ENCODE data around the gene RCAN1. TPM values are rescaled to one million over a fixed set of nuclear protein-coding genes. Genes with fewer than 3 reads are reported as not detected.
A peak's percentile ranks its signal among the peaks of the same experiment; 100 is the strongest.

RCAN1 gene
- total and polyA plus RNA-seq, 5 donors from 2014 or later, result 3.9 to 16.1 (median 10.4) TPM

- Histone ChIP-seq H3K27ac (ENCODE audit: insufficient read depth, low read length, poor library complexity, severe bottlenecking) (no peak overlapping the region), H3K9me3 (ENCODE audit: control insufficient read depth in 2 of 2, low read length in 2 of 2) (no peaks in the 10 kb centered on the region), H3K4me3 (ENCODE audit: low read depth, low read length) (no peak overlapping the region), H3K36me3 (ENCODE audit: control insufficient read depth, insufficient read depth, low read length) (no peaks in the 10 kb centered on the region), H3K27me3 (ENCODE audit: control insufficient read depth, insufficient read depth, low read length) (no peaks in the 10 kb centered on the region), H3K4me1 (ENCODE audit: control insufficient read depth, insufficient read depth, low read length, poor library complexity, severe bottlenecking) (no peaks in the 10 kb centered on the region)
- Mint-ChIP-seq H3K4me3 (no peak overlapping the region), H3K27ac (peak overlapping the region in 1 of 3 donors; percentile 43), H3K9me3 (peaks cover 0 to 11% (median 2%) of the 10 kb centered on the region in 7 donors), H3K4me1 (peaks cover 0 to 12% (median 7%) of the 10 kb centered on the region in 4 donors), H3K27me3 (no peaks in the 10 kb centered on the region), H3K36me3 (peaks cover 16% of the 10 kb centered on the region)
- ATAC-seq (ENCODE audit: low read depth in 2 of 2) (no peak), DNase-seq (no peak)
Observed at GRCh38 chr21:34583926-34584563, 30.9 kb downstream of the RCAN1 start.

DNA sequence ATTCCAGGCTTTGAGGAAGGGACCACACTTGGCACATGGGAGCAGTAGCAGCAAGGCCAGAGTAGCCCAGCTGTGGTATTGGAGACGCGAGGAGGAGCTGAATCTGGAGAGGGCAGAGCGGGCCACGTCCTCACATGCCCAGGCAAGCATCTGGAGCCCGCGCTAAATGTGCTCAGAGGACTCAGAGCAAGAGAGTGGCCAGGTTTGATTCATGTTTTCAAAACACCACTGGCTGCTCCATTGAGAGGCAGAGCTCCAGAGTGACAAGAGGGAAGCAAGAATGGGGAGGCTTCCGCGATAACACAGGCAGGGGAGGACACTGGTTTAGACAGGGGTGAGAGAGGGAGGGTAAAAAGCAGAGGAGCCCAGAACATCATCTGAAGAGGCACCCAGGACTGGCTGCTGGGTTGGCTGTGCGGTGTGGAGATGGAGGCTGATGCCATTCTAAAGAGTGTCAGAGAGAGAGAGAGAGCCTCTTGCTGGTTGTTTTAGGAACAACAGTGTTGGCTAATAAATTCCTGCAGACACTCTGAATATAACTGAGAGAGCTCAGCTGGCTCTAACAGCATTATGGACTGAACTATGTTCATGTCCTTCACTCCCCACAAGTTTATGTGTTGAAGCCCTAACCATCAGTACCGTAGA, 32.3 kb downstream of the RCAN1 start:
- H3K9me3 Mint-ChIP-seq, result peaks cover 0 to 7% (median 0%) of the 10 kb centered on the region in 7 donors
- H3K27me3 ChIP-seq (ENCODE audit: control insufficient read depth, insufficient read depth, low read length), result no peaks in the 10 kb centered on the region
- peaks cover 11% of the 10 kb centered on the region for H3K36me3 Mint-ChIP-seq
- no peak overlapping the region for H3K4me3 ChIP-seq (ENCODE audit: low read depth, low read length)
- H3K4me1 ChIP-seq (ENCODE audit: control insufficient read depth, insufficient read depth, low read length, poor library complexity, severe bottlenecking), result no peaks in the 10 kb centered on the region
- peaks cover 0 to 12% (median 7%) of the 10 kb centered on the region in 4 donors for H3K4me1 Mint-ChIP-seq
- H3K36me3 ChIP-seq (ENCODE audit: control insufficient read depth, insufficient read depth, low read length), result no peaks in the 10 kb centered on the region
- H3K27ac Mint-ChIP-seq, result peak overlapping the region in 1 of 3 donors; percentile 24
- H3K27me3 Mint-ChIP-seq, result no peaks in the 10 kb centered on the region
- peak in 1 of 3 donors; percentile 5 for DNase-seq
- H3K9me3 ChIP-seq (ENCODE audit: control insufficient read depth in 2 of 2, low read length in 2 of 2), result no peaks in the 10 kb centered on the region
- ATAC-seq (ENCODE audit: low read depth in 2 of 2), result no peak
- H3K4me3 Mint-ChIP-seq, result no peak overlapping the region
- no peak overlapping the region for H3K27ac ChIP-seq (ENCODE audit: insufficient read depth, low read length, poor library complexity, severe bottlenecking)

- H3K4me3 ChIP-seq (ENCODE audit: low read depth, low read length), result no peak overlapping the region
- H3K9me3 Mint-ChIP-seq, result no peaks in the 10 kb centered on the region
- H3K4me1 ChIP-seq (ENCODE audit: control insufficient read depth, insufficient read depth, low read length, poor library complexity, severe bottlenecking), result no peaks in the 10 kb centered on the region
- H3K4me3 Mint-ChIP-seq, result no peak overlapping the region
- no peaks in the 10 kb centered on the region for H3K27me3 ChIP-seq (ENCODE audit: control insufficient read depth, insufficient read depth, low read length)
- H3K36me3 ChIP-seq (ENCODE audit: control insufficient read depth, insufficient read depth, low read length), result no peaks in the 10 kb centered on the region
- H3K27ac Mint-ChIP-seq, result no peak overlapping the region
- ATAC-seq (ENCODE audit: low read depth in 2 of 2) (no peak), DNase-seq (no peak)
- H3K27me3 Mint-ChIP-seq, result no peaks in the 10 kb centered on the region
- no peaks in the 10 kb centered on the region for H3K9me3 ChIP-seq (ENCODE audit: control insufficient read depth in 2 of 2, low read length in 2 of 2)
- no peak overlapping the region for H3K27ac ChIP-seq (ENCODE audit: insufficient read depth, low read length, poor library complexity, severe bottlenecking)
- peaks cover 0 to 15% (median 9%) of the 10 kb centered on the region in 4 donors for H3K4me1 Mint-ChIP-seq
- H3K36me3 Mint-ChIP-seq, result peaks cover 9% of the 10 kb centered on the region
Observed at GRCh38 chr21:34580181-34580700, 34.7 kb downstream of the RCAN1 start.

- Histone ChIP-seq H3K4me1 (ENCODE audit: control insufficient read depth, insufficient read depth, low read length, poor library complexity, severe bottlenecking) (no peaks in the 10 kb centered on the region), H3K36me3 (ENCODE audit: control insufficient read depth, insufficient read depth, low read length) (no peaks in the 10 kb centered on the region), H3K27me3 (ENCODE audit: control insufficient read depth, insufficient read depth, low read length) (no peaks in the 10 kb centered on the region), H3K4me3 (ENCODE audit: low read depth, low read length) (no peak overlapping the region), H3K27ac (ENCODE audit: insufficient read depth, low read length, poor library complexity, severe bottlenecking) (no peak overlapping the region), H3K9me3 (ENCODE audit: control insufficient read depth in 2 of 2, low read length in 2 of 2) (no peaks in the 10 kb centered on the region)
- H3K27me3 Mint-ChIP-seq, result no peaks in the 10 kb centered on the region
- H3K9me3 Mint-ChIP-seq, result no peaks in the 10 kb centered on the region
- no peak overlapping the region for H3K27ac Mint-ChIP-seq
- no peak for ATAC-seq (ENCODE audit: low read depth in 2 of 2)
- H3K4me1 Mint-ChIP-seq, result peaks cover 0 to 14% (median 9%) of the 10 kb centered on the region in 4 donors
- DNase-seq, result no peak
- no peak overlapping the region for H3K4me3 Mint-ChIP-seq
- peaks cover 9% of the 10 kb centered on the region for H3K36me3 Mint-ChIP-seq
Observed at GRCh38 chr21:34579411-34579810, 35.5 kb downstream of the RCAN1 start.

GRCh38 chr21:34576041-34576511, 38.8 kb downstream of the RCAN1 start:
- peaks cover 0 to 4% (median 2%) of the 10 kb centered on the region in 7 donors for H3K9me3 Mint-ChIP-seq
- Histone ChIP-seq H3K4me3 (ENCODE audit: low read depth, low read length) (no peak overlapping the region), H3K4me1 (ENCODE audit: control insufficient read depth, insufficient read depth, low read length, poor library complexity, severe bottlenecking) (no peaks in the 10 kb centered on the region), H3K27ac (ENCODE audit: insufficient read depth, low read length, poor library complexity, severe bottlenecking) (no peak overlapping the region), H3K9me3 (ENCODE audit: control insufficient read depth in 2 of 2, low read length in 2 of 2) (no peaks in the 10 kb centered on the region), H3K36me3 (ENCODE audit: control insufficient read depth, insufficient read depth, low read length) (no peaks in the 10 kb centered on the region), H3K27me3 (ENCODE audit: control insufficient read depth, insufficient read depth, low read length) (no peaks in the 10 kb centered on the region)
- DNase-seq (no peak), ATAC-seq (ENCODE audit: low read depth in 2 of 2) (no peak)
- H3K36me3 Mint-ChIP-seq, result peaks cover 8% of the 10 kb centered on the region
- no peak overlapping the region for H3K27ac Mint-ChIP-seq
- no peak overlapping the region for H3K4me3 Mint-ChIP-seq
- H3K27me3 Mint-ChIP-seq, result no peaks in the 10 kb centered on the region
- H3K4me1 Mint-ChIP-seq, result peaks cover 0 to 6% (median 2%) of the 10 kb centered on the region in 4 donors

- Mint-ChIP-seq H3K36me3 (peaks cover 8% of the 10 kb centered on the region), H3K27me3 (no peaks in the 10 kb centered on the region), H3K4me1 (peaks cover 0 to 4% (median 1%) of the 10 kb centered on the region in 4 donors), H3K27ac (no peak overlapping the region), H3K9me3 (peaks cover 0 to 4% (median 2%) of the 10 kb centered on the region in 7 donors), H3K4me3 (no peak overlapping the region)
- H3K4me1 ChIP-seq (ENCODE audit: control insufficient read depth, insufficient read depth, low read length, poor library complexity, severe bottlenecking), result no peaks in the 10 kb centered on the region
- H3K4me3 ChIP-seq (ENCODE audit: low read depth, low read length), result no peak overlapping the region
- DNase-seq, result no peak
- H3K36me3 ChIP-seq (ENCODE audit: control insufficient read depth, insufficient read depth, low read length), result no peaks in the 10 kb centered on the region
- no peak for ATAC-seq (ENCODE audit: low read depth in 2 of 2)
- H3K27ac ChIP-seq (ENCODE audit: insufficient read depth, low read length, poor library complexity, severe bottlenecking), result no peak overlapping the region
- no peaks in the 10 kb centered on the region for H3K27me3 ChIP-seq (ENCODE audit: control insufficient read depth, insufficient read depth, low read length)
- H3K9me3 ChIP-seq (ENCODE audit: control insufficient read depth in 2 of 2, low read length in 2 of 2), result no peaks in the 10 kb centered on the region
Observed at GRCh38 chr21:34574601-34575529, 40.0 kb downstream of the RCAN1 start.

- no peak overlapping the region for H3K27ac Mint-ChIP-seq
- no peak overlapping the region for H3K4me3 Mint-ChIP-seq
- peaks cover 12% of the 10 kb centered on the region for H3K36me3 Mint-ChIP-seq
- H3K4me3 ChIP-seq (ENCODE audit: low read depth, low read length), result no peak overlapping the region
- no peaks in the 10 kb centered on the region for H3K4me1 ChIP-seq (ENCODE audit: control insufficient read depth, insufficient read depth, low read length, poor library complexity, severe bottlenecking)
- no peaks in the 10 kb centered on the region for H3K9me3 ChIP-seq (ENCODE audit: control insufficient read depth in 2 of 2, low read length in 2 of 2)
- no peaks in the 10 kb centered on the region for H3K36me3 ChIP-seq (ENCODE audit: control insufficient read depth, insufficient read depth, low read length)
- H3K27ac ChIP-seq (ENCODE audit: insufficient read depth, low read length, poor library complexity, severe bottlenecking), result no peak overlapping the region
- H3K27me3 ChIP-seq (ENCODE audit: control insufficient read depth, insufficient read depth, low read length), result no peaks in the 10 kb centered on the region
- peaks cover 0 to 4% (median 2%) of the 10 kb centered on the region in 7 donors for H3K9me3 Mint-ChIP-seq
- ATAC-seq (ENCODE audit: low read depth in 2 of 2) (no peak), DNase-seq (no peak)
- H3K4me1 Mint-ChIP-seq, result peaks cover 0 to 5% (median 2%) of the 10 kb centered on the region in 4 donors
- no peaks in the 10 kb centered on the region for H3K27me3 Mint-ChIP-seq
Observed at GRCh38 chr21:34571994-34572393, 42.9 kb downstream of the RCAN1 start.
